Measurements from ENCODE around the gene PIK3R1.

The PIK3R1 gene

GRCh38 chr5:68334553-68334886 is 119.0 kb downstream of the PIK3R1 start:
- DNase-seq, result no peak

GRCh38 chr5:68335075-68335474 is 119.5 kb downstream of the PIK3R1 start:
- DNase-seq, result no peak

GRCh38 chr5:68336200-68336599 is 120.6 kb downstream of the PIK3R1 start:
- DNase-seq, result no peak

GRCh38 chr5:68337235-68337634 is 121.7 kb downstream of the PIK3R1 start:
- no peak for DNase-seq

GRCh38 chr5:68339921-68340321 is 124.4 kb downstream of the PIK3R1 start:
- DNase-seq, result no peak

- DNase-seq, result no peak
These were observed 125.5 kb downstream of the PIK3R1 start for GRCh38 chr5:68341006-68341405.

GRCh38 chr5:68342693-68343092 is 127.1 kb downstream of the PIK3R1 start:
- no peak for DNase-seq

GRCh38 chr5:68343421-68343826 is 127.9 kb downstream of the PIK3R1 start:
- no peak for DNase-seq

- no peak for DNase-seq
These were observed 129.0 kb downstream of the PIK3R1 start for GRCh38 chr5:68344447-68345111.

GRCh38 chr5:68345171-68345570 is 129.6 kb downstream of the PIK3R1 start:
- DNase-seq, result no peak

- no peak for DNase-seq
These were observed 130.0 kb downstream of the PIK3R1 start for GRCh38 chr5:68345582-68345981.

- no peak for DNase-seq
These were observed 132.0 kb downstream of the PIK3R1 start for GRCh38 chr5:68347536-68347935.

GRCh38 chr5:68348447-68349222 is 133.1 kb downstream of the PIK3R1 start:
- DNase-seq, result no peak

- no peak for DNase-seq
These were observed 134.6 kb downstream of the PIK3R1 start for GRCh38 chr5:68350176-68350575.

Data from cortex of kidney (tissue), 1 donor.